NCI-H2227 (cell line): ENCODE results near the gene IRAK1BP1.
"Not testable (repeated sequence)": the region's sequence is repeated elsewhere in the genome, so short reads cannot be mapped to it uniquely, and the experiment has no call there.

Experiments used
- DNase-seq: peaks from one replicate; lab custom pipeline; 2025; ENCODE audit not compliant: unreplicated experiment; lab: John Stamatoyannopoulos, UW

Gene IRAK1BP1

GRCh38 chr6:78883651-78884050, 16.3 kb downstream of the IRAK1BP1 start:
- DNase-seq = no peak

DNA sequence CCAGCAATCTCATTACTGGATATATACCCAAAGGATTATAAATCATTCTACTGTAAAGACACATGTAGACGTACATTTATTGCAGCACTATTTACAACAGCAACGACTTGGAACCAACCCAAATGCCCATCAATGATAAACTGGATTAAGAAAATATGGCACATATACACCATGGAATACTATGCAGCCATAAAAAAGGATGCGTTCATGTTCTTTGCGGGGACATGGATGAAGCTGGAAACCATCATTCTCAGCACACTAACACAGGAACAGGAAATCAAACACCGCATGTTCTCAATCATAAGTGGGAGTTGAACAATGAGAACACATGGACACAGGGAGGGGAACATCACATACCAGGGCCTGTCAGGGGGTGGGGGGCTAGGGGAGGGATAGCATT, 22.6 kb downstream of the IRAK1BP1 start:
- DNase-seq = not testable (repeated sequence)

DNA sequence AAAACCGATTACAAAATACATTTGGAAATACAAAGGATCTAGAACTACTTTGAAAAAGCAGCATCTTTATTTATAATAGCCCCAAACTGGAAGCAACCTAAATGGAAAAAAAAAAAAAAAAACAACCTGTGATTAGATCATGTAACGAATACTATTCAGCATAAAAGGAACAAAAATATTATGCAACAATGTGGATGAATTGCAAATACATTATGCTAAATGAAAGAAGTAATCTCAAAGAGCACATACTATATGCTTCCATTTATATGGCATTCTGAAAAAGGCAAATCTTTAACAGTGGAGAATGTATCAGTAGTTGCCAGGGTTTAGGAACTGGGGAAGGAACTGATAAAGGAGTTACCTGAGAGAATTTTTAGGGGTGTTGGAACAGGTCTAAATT, 28.9 kb downstream of the IRAK1BP1 start:
- DNase-seq = no peak

- DNase-seq = no peak
Measured at GRCh38 chr6:78908621-78909020, 41.3 kb downstream of the IRAK1BP1 start.

DNA sequence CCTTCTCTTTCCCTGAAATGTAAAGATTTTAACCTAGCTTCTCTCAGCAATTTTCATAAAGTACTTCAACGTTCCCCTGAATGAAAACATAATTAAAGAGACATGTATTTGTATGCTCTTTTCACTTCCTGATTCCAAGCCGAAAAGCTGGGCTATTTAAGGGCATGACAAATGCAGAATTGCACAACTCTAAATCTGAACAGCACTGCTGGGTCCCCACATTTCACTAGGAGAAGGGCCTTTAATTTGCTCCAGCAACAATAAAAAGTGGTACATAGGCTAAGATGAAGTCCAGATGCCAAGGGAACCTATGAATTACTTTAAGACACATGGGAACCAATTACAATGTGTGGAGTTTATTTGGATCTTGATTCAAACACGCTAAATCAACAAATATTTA, 42.0 kb downstream of the IRAK1BP1 start:
- no peak for DNase-seq

DNA sequence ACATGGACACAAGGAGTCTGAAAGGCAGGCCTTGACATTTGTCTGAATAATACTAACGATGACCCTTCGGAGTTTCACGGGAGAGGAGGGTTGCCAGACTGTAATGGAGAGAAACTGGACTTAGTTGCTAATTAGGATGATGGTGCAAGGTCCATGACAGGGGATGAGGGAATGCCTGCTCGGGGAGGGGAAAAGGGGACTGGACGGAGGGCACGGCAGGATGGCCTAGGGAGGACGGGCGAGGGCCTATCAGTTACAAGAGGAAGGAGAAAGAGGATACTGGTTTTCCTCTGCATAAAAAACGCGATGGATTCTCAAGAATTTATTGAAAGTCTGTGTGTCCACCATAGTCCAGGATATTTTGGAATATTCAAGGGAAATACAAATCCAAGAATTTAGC, 42.7 kb downstream of the IRAK1BP1 start:
- DNase-seq = no peak

GRCh38 chr6:78910591-78911171, 43.3 kb downstream of the IRAK1BP1 start:
- no peak for DNase-seq

DNA sequence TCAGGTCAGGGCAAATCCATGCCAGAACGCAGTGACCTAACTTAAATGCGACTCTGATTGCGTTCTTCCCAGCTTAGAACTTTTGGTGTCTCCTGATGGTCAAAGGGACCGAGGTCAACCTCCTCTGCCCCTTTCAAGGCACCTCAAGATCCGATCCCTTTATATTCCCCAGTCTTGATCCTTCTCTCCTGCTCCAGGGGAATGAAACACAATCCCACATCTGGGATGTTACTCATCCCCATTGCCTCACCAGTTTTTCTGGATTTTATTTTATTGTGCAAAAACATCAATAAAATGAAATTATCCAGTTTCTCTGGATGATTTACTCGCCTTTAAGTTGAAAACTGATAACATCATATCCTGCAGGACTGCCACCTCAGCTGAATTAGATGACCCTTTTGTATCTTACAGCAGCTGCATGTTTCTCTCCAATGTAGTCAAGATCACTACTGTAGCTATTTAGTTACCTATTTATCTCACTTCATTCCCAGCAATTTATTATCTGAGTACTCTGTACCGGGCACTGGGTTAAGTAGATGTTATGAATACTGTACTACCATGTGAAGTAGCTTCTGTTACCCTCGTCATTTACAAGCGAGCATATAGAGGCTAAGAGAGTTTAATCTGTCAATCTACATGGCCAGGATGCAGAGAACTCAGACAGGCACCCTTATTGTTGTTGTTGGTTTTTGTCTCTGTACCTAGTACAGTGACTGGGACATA, 44.0 kb downstream of the IRAK1BP1 start:
- no peak for DNase-seq

DNA sequence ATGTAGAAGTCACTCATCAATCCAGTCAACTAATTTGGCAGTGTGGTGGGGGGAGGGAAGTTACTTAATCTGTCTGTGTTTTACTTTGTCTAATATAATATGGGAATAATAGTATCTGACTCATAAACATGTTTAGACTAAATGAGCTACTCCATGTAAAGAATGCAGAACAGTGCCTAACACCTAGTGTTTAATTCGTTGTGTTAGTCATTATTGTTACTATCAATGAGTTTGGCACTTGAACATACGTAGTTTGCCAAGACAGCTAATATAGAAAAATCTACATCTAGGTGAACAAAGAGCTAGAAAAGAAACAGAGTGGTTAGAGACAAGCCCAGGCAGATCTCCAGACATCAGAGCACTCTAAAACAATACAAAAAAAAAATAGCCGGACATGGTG, 49.1 kb downstream of the IRAK1BP1 start:
- DNase-seq = no peak

DNA sequence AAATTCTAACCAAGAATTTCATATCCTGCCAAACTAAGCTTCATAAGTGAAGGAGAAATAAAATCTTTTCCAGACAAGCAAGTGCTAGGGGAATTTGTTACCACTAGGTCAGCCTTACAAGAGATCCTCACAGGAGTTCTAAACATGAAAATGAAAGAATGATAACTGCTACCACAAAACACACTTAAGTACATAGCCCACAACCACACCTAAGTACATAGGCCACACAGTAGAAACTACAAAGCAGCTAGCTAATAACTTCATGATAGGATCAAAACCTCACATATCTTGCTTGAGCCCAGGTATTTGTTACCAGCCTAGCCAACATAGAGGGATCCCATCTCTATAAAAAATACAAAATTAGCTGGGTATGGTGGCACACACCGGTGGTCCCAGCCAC, 50.4 kb downstream of the IRAK1BP1 start:
- DNase-seq = no peak

GRCh38 chr6:78921168-78921567, 53.8 kb downstream of the IRAK1BP1 start:
- not testable (repeated sequence) for DNase-seq

DNA sequence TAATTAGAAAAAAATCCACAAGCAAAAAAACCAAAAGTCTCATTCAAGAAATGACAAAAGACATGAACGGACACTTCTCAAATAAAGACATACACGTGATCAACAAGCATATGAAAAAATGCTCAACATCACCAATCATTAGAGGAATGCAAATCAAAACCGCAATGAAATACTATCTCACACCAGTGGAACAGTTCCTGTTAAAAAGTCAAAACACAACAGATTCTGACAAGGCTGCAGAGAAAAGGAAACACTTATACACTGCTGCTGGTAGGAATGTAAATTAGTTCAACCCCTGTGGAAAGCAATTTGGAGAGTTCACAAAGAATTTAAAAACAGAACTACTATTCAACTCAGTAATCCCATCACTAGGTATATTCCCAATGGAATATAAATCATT, 58.0 kb downstream of the IRAK1BP1 start:
- DNase-seq = no peak

GRCh38 chr6:78935553-78935952, 68.2 kb downstream of the IRAK1BP1 start:
- DNase-seq = no peak

- no peak for DNase-seq
Measured at GRCh38 chr6:78936515-78936914, 69.2 kb downstream of the IRAK1BP1 start.

GRCh38 chr6:78942446-78942845, 75.1 kb downstream of the IRAK1BP1 start:
- no peak for DNase-seq

- DNase-seq = no peak
Measured at GRCh38 chr6:78947529-78947928, 80.2 kb downstream of the IRAK1BP1 start.

- DNase-seq = no peak
Measured at GRCh38 chr6:78947962-78948361, 80.6 kb downstream of the IRAK1BP1 start.

DNA sequence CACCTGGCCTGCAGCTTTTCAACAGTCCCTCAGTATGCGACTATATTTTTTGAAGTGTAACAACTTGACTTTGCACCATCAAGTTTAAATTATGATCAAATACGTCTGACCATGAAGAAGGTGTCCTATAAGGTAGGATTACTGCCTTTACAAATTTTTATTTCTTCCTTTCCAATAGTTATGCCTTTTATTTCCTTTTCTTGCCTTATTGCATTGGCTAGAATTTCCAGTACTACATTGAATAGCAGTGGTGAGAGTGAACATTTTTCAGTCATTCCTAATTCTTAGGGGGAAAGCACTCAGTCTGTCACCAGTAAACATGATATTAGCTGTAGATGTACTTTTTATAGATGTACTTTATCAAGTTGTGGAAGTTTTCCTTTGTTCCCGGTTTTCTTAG, 81.4 kb downstream of the IRAK1BP1 start:
- DNase-seq = no peak

- DNase-seq = no peak
Measured at GRCh38 chr6:78952362-78952761, 85.0 kb downstream of the IRAK1BP1 start.
